WTC11 (cell line): ENCODE data around the gene KSR1.

Source experiments
- CBFB ChIP-seq: sonication (generic); formaldehyde crosslinking; IDR thresholded peaks from 2 replicates; pipeline ENCODE4 v1.8.1; 2022; ENCODE audit warnings: mild to moderate bottlenecking, low read depth, missing genetic modification reagents
- CREB1 ChIP-seq: sonication (generic); formaldehyde crosslinking; IDR thresholded peaks from 2 replicates; pipeline ENCODE4 v1.8.0; 2023; ENCODE audit warnings: mild to moderate bottlenecking, missing genetic modification reagents
- CREM ChIP-seq: sonication (generic); formaldehyde crosslinking; IDR thresholded peaks from 2 replicates; pipeline ENCODE4 v1.8.1; 2022; ENCODE audit warnings: mild to moderate bottlenecking, missing genetic modification reagents, moderate library complexity
- CTCF ChIP-seq: fragments of 200-600 bp; IDR thresholded peaks from 2 replicates; pipeline ENCODE4 v1.8.0; 2022; ENCODE audit warnings: antibody characterized with exemption
- FOXK1 ChIP-seq: sonication (generic); formaldehyde crosslinking; IDR thresholded peaks from 2 replicates; pipeline ENCODE4 v1.8.0; 2022; ENCODE audit warnings: mild to moderate bottlenecking, moderate library complexity, missing genetic modification reagents
- NFYB ChIP-seq: sonication (generic); formaldehyde crosslinking; conservative IDR thresholded peaks from 2 replicates; pipeline ENCODE4 v1.8.0; 2022; ENCODE audit warnings: low read depth, missing genetic modification reagents
- OVOL2 ChIP-seq: fragments of 250-450 bp; sonication (Bioruptor Pico); IDR thresholded peaks from 2 replicates; pipeline ENCODE4 v1.9.0; 2021; ENCODE audit warnings: mild to moderate bottlenecking, borderline replicate concordance
- TEAD1 ChIP-seq: sonication (generic); formaldehyde crosslinking; IDR thresholded peaks from 2 replicates; pipeline ENCODE4 v1.8.0; 2022; ENCODE audit warnings: mild to moderate bottlenecking, missing genetic modification reagents
- USF1 ChIP-seq: sonication (generic); formaldehyde crosslinking; IDR thresholded peaks from 2 replicates; pipeline ENCODE4 v1.8.0; 2022; ENCODE audit warnings: mild to moderate bottlenecking, missing genetic modification reagents
- USF2 ChIP-seq: sonication (generic); formaldehyde crosslinking; IDR thresholded peaks from 2 replicates; pipeline ENCODE4 v1.8.1; 2023; ENCODE audit warnings: mild to moderate bottlenecking, missing genetic modification reagents, moderate library complexity
- ZNF416 ChIP-seq: fragments of 250-450 bp; sonication (Bioruptor Pico); IDR thresholded peaks from 2 replicates; pipeline ENCODE4 v1.9.0; 2021; ENCODE audit warnings: mild to moderate bottlenecking, inconsistent platforms
- ZNF512 ChIP-seq: sonication (generic); formaldehyde crosslinking; IDR thresholded peaks from 2 replicates; pipeline ENCODE4 v1.8.1; 2022; ENCODE audit warnings: missing genetic modification reagents, borderline replicate concordance

GRCh38 chr17:27654136-27654535 lies 197.9 kb downstream of the KSR1 start:
- TF ChIP-seq FOXK1 (no peak), CTCF (no peak), USF1 (CRISPR knock-in tag) (no peak), USF2 (CRISPR knock-in tag) (no peak), ZNF416 (no peak), OVOL2 (CRISPR knock-in tag) (no peak), TEAD1 (no peak), ZNF512 (CRISPR knock-in tag) (no peak), CREM (CRISPR knock-in tag) (no peak), CBFB (no peak), CREB1 (CRISPR knock-in tag) (no peak), NFYB (no peak)
